ENCODE data around the gene CXCL17. TPM values are rescaled to one million over a fixed set of nuclear protein-coding genes. Genes with fewer than 3 reads are reported as not detected.

The CXCL17 gene
- total RNA-seq, 1 experiment from 2014 or later: 0.32 TPM

DNA sequence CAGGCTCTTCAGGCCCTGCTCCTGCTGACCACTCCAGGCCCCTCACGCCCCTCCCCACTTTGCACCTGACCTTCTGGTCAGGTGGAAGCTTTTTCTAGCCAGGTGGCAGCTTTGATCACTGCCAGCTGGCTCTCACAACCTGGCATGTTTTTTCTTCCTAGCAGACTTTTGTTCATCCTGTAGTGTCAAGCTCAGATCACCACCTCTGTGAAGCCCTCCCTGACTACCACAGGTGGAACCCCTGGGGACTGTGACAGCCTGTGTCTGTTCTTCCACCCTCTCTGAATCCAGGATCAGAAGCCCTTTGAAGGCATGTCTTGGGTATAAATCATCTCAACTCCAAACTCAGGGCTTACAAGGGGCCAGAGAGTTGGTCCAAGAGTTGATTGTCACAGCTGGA lies 42.3 kb downstream of the CXCL17 start:
- TF ChIP-seq FOSL1 (IDR thresholded peaks at IDR 0.05; ENCODE audit: low read depth) (no peak), ELF1 (IDR thresholded peaks at IDR 0.05; ENCODE audit: borderline replicate concordance, low read depth) (no peak), JUND (IDR thresholded peaks at IDR 0.05) (no peak), POLR2AphosphoS5 (IDR thresholded peaks at IDR 0.05; ENCODE audit: low read depth, low read length) (no peak), POLR2A (IDR thresholded peaks at IDR 0.05; ENCODE audit: borderline replicate concordance, extremely low read depth, insufficient read depth, insufficient read length) (no peak), TCF7L2 (IDR thresholded peaks at IDR 0.05; ENCODE audit: borderline replicate concordance, extremely low read depth, insufficient read depth, insufficient read length) (no peak), SIN3A (IDR thresholded peaks at IDR 0.05; ENCODE audit: low read depth) (no peak), CEBPB (IDR thresholded peaks at IDR 0.05; ENCODE audit: low read depth) (no peak), EZH2 (IDR thresholded peaks at IDR 0.05) (no peak), CBX3 (IDR thresholded peaks at IDR 0.05; ENCODE audit: low read depth) (no peak)
- TF ChIP-seq, protein P1, sequence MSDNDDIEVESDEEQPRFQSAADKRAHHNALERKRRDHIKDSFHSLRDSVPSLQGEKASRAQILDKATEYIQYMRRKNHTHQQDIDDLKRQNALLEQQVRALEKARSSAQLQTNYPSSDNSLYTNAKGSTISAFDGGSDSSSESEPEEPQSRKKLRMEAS (IDR thresholded peaks at IDR 0.05): no peak
- TF ChIP-seq, protein P2, sequence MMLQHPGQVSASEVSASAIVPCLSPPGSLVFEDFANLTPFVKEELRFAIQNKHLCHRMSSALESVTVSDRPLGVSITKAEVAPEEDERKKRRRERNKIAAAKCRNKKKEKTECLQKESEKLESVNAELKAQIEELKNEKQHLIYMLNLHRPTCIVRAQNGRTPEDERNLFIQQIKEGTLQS (IDR thresholded peaks at IDR 0.05): no peak
- no peak overlapping the region for H3K9ac ChIP-seq (ENCODE audit: low read length)
- no peaks in the 10 kb centered on the region; a peak in 1 of 4 replicates for H3K36me3 ChIP-seq (ENCODE audit: control insufficient read depth in 1 of 2, insufficient read depth in 2 of 2, low read length in 2 of 2)
- no peaks in the 10 kb centered on the region for H3K27me3 ChIP-seq (ENCODE audit: insufficient read depth, low read length)
- no peak overlapping the region for H3K4me2 ChIP-seq (ENCODE audit: low read length)
- ChIA-PET RAD21 (ENCODE audit: low non-redundant PET in 1 of 2, low total read pairs in 2 of 2, uncharacterized antibody in 2 of 2, unreplicated experiment in 2 of 2) (no interaction called here), POLR2A (no interaction called here), CTCF (interaction anchor here (1.0 to 1.9 kb wide), 8 partner anchors 12 to 268 kb away, joined by 3 to 5 read pairs (median 3); partner anchors contain the start of gene POU2F2)
- H3K9me3 ChIP-seq (ENCODE audit: control insufficient read depth in 1 of 2, insufficient read depth in 1 of 2, low read depth in 1 of 2, low read length in 2 of 2): no peaks in the 10 kb centered on the region
- DNase-seq (ENCODE audit: low read depth, low spot score) (no peak), ATAC-seq (no peak)
- H4K20me1 ChIP-seq (ENCODE audit: insufficient read depth): no peaks in the 10 kb centered on the region
- BruUV-seq (replicated peaks): no TSS peak
- H2AFZ ChIP-seq (ENCODE audit: low read depth, low read length, poor library complexity, severe bottlenecking): no peak overlapping the region
- H3K79me2 ChIP-seq (ENCODE audit: insufficient read depth, low read length): peaks cover 31% of the 10 kb centered on the region
- H3K4me3 ChIP-seq (replicated peaks in 1 of 2; ENCODE audit: low read depth in 1 of 2, low read length in 2 of 2): no peak overlapping the region
- intact Hi-C loops (cut with micrococcal nuclease): no loop called here
- H3K27ac ChIP-seq (ENCODE audit: low read depth, low read length): no peak overlapping the region
- H3K9me2 ChIP-seq (ENCODE audit: insufficient read depth): no peaks in the 10 kb centered on the region
- H3K4me1 ChIP-seq (ENCODE audit: control insufficient read depth in 1 of 2, insufficient read depth in 2 of 2, low read length in 2 of 2): peaks cover 10 to 39% of the 10 kb centered on the region in 2 experiments

All from HCT116 (cell line).